Activated effector memory CD4-positive, alpha-beta T cell treated with anti-CD3 and anti-CD28 coated beads, Interleukin-2, amount 50 U/mL, for 16 hours (primary cell): Measurements from ENCODE around the gene FUT8.
"Not testable (repeated sequence)": the region's sequence is repeated elsewhere in the genome, so short reads cannot be mapped to it uniquely, and the experiment has no call there.

Experiments
- DNase-seq: peaks from one replicate; pipeline ENCODE4 v3.0.0-alpha.2; 2020

The FUT8 gene

GRCh38 chr14:65419593-65420252 lies 7.2 kb downstream of the FUT8 start:
- DNase-seq, result no peak

- no peak for DNase-seq
Measured at GRCh38 chr14:65421201-65421981, 8.9 kb downstream of the FUT8 start.

GRCh38 chr14:65422088-65422834 lies 9.7 kb downstream of the FUT8 start:
- no peak for DNase-seq

- no peak for DNase-seq
Measured at GRCh38 chr14:65423982-65424381, 11.5 kb downstream of the FUT8 start.

- DNase-seq, result no peak
Measured at GRCh38 chr14:65424531-65424930, 12.0 kb downstream of the FUT8 start.

- no peak for DNase-seq
Measured at GRCh38 chr14:65425885-65426284, 13.4 kb downstream of the FUT8 start.

- DNase-seq, result not testable (repeated sequence)
Measured at GRCh38 chr14:65426902-65427301, 14.4 kb downstream of the FUT8 start.

GRCh38 chr14:65428691-65429090 lies 16.2 kb downstream of the FUT8 start:
- no peak for DNase-seq

GRCh38 chr14:65429757-65430156 lies 17.2 kb downstream of the FUT8 start:
- no peak for DNase-seq

- DNase-seq, result no peak
Measured at GRCh38 chr14:65431245-65431644, 18.7 kb downstream of the FUT8 start.

- DNase-seq, result no peak
Measured at GRCh38 chr14:65431951-65432350, 19.4 kb downstream of the FUT8 start.

GRCh38 chr14:65432361-65432948 lies 19.9 kb downstream of the FUT8 start:
- no peak for DNase-seq

GRCh38 chr14:65433157-65433556 lies 20.6 kb downstream of the FUT8 start:
- DNase-seq, result no peak

GRCh38 chr14:65433646-65434045 lies 21.1 kb downstream of the FUT8 start:
- DNase-seq, result no peak

- DNase-seq, result no peak
Measured at GRCh38 chr14:65434216-65434850, 21.8 kb downstream of the FUT8 start.

GRCh38 chr14:65438266-65438933 lies 25.9 kb downstream of the FUT8 start:
- no peak for DNase-seq

- no peak for DNase-seq
Measured at GRCh38 chr14:65439117-65439516, 26.6 kb downstream of the FUT8 start.

GRCh38 chr14:65440230-65440629 lies 27.7 kb downstream of the FUT8 start:
- DNase-seq, result no peak

- DNase-seq, result no peak
Measured at GRCh38 chr14:65444230-65444629, 31.7 kb downstream of the FUT8 start.

- no peak for DNase-seq
Measured at GRCh38 chr14:65446159-65446558, 33.6 kb downstream of the FUT8 start.

- no peak for DNase-seq
Measured at GRCh38 chr14:65449647-65450046, 37.1 kb downstream of the FUT8 start.

GRCh38 chr14:65453807-65454480 lies 41.4 kb downstream of the FUT8 start:
- no peak for DNase-seq
